HepG2 (cell line): ENCODE measurements around the gene PSKH1. TPM values are rescaled to one million over a fixed set of nuclear protein-coding genes. Genes with fewer than 3 reads are reported as not detected.
A peak's percentile ranks its signal among the peaks of the same experiment; 100 is the strongest.

ENCODE experiments used
- DNMT1 ChIP-seq: sonication (generic); formaldehyde crosslinking; IDR thresholded peaks from 2 replicates; pipeline ENCODE4 v1.5.1; 2020; ENCODE audit warnings: mild to moderate bottlenecking, missing genetic modification reagents
- FOXP1 ChIP-seq, 2 experiments: fragments of 450-650 bp in 1 of 2; IDR thresholded peaks; 2 replicates each; pipeline ENCODE4 v1.6.1; 2017 to 2018; ENCODE audit warnings: antibody characterized with exemption in 1 of 2
- GFI1 ChIP-seq: sonication (generic); formaldehyde crosslinking; IDR thresholded peaks from 2 replicates; pipeline ENCODE4 v1.5.0; 2020; ENCODE audit warnings: missing genetic modification reagents, mild to moderate bottlenecking, borderline replicate concordance
- HCFC1 ChIP-seq: fragments of 150-350 bp; IDR thresholded peaks from 2 replicates; pipeline ENCODE4 v1.6.1; 2014; ENCODE audit warnings: low read depth, low read length
- KLF9 ChIP-seq: IDR thresholded peaks from 2 replicates; pipeline ENCODE4 v1.6.1; 2016; ENCODE audit warnings: low read depth
- MZF1 ChIP-seq: sonication (generic); formaldehyde crosslinking; IDR thresholded peaks from 2 replicates; pipeline ENCODE4 v1.8.1; 2023; ENCODE audit warnings: mild to moderate bottlenecking, missing genetic modification reagents, borderline replicate concordance
- NFKB2 ChIP-seq: sonication (generic); formaldehyde crosslinking; IDR thresholded peaks from 2 replicates; pipeline ENCODE4 v1.4.0; 2020; ENCODE audit warnings: missing genetic modification reagents, borderline replicate concordance
- PCBP1 ChIP-seq: fragments of 200-400 bp; formaldehyde crosslinking; IDR thresholded peaks from 2 replicates; pipeline ENCODE4 v1.6.1; 2017; ENCODE audit warnings: mild to moderate bottlenecking, low read depth, low read length, borderline replicate concordance
- PHB2 ChIP-seq: fragments of 450-650 bp; IDR thresholded peaks from 2 replicates; pipeline ENCODE4 v1.6.1; 2018; ENCODE audit not compliant: partially characterized antibody
- SMAD1 ChIP-seq: sonication (generic); formaldehyde crosslinking; IDR thresholded peaks from 2 replicates; pipeline ENCODE4 v1.4.0; 2020; ENCODE audit warnings: missing genetic modification reagents, low read depth, mild to moderate bottlenecking, borderline replicate concordance
- SP140L ChIP-seq: sonication (generic); formaldehyde crosslinking; IDR thresholded peaks from 2 replicates; pipeline ENCODE4 v1.4.0; 2020; ENCODE audit warnings: missing genetic modification reagents, borderline replicate concordance
- TOE1 ChIP-seq: sonication (generic); formaldehyde crosslinking; IDR thresholded peaks from 2 replicates; pipeline ENCODE4 v1.4.0; 2020; ENCODE audit warnings: mild to moderate bottlenecking, missing genetic modification reagents
- YY1 ChIP-seq: IDR thresholded peaks from 2 replicates; pipeline ENCODE4 v1.6.1; 2011; ENCODE audit warnings: low read length, low read depth, moderate library complexity, mild to moderate bottlenecking; ENCODE audit not compliant: insufficient read depth, insufficient replicate concordance
- ZFP82 ChIP-seq: sonication (generic); formaldehyde crosslinking; IDR thresholded peaks from 2 replicates; pipeline ENCODE4 v1.5.1; 2020; ENCODE audit warnings: mild to moderate bottlenecking, missing genetic modification reagents, borderline replicate concordance
- ZFX ChIP-seq: sonication (generic); formaldehyde crosslinking; IDR thresholded peaks from 2 replicates; pipeline ENCODE4 v1.4.0; 2020; ENCODE audit warnings: mild to moderate bottlenecking, low read depth, missing genetic modification reagents, moderate library complexity
- ZFYVE20 ChIP-seq: sonication (generic); formaldehyde crosslinking; IDR thresholded peaks from 2 replicates; pipeline ENCODE4 v1.8.0; 2023; ENCODE audit warnings: low read depth, mild to moderate bottlenecking, moderate library complexity, missing genetic modification reagents, borderline replicate concordance
- ZMAT3 ChIP-seq: sonication (generic); formaldehyde crosslinking; conservative IDR thresholded peaks from 2 replicates; pipeline ENCODE4 v1.7.0; 2021; ENCODE audit warnings: missing genetic modification reagents
- ZNF616 ChIP-seq: sonication (generic); formaldehyde crosslinking; IDR thresholded peaks from 2 replicates; pipeline ENCODE4 v1.5.0; 2020; ENCODE audit warnings: low read depth, mild to moderate bottlenecking, missing genetic modification reagents
- ZNF672 ChIP-seq: sonication (generic); formaldehyde crosslinking; IDR thresholded peaks from 2 replicates; pipeline ENCODE4 v1.8.1; 2022; ENCODE audit warnings: missing genetic modification reagents
- ZNF710 ChIP-seq: sonication (generic); formaldehyde crosslinking; IDR thresholded peaks from 2 replicates; pipeline ENCODE4 v1.5.0; 2020; ENCODE audit warnings: mild to moderate bottlenecking, missing genetic modification reagents, borderline replicate concordance
- ZNF83 ChIP-seq: sonication (generic); formaldehyde crosslinking; IDR thresholded peaks from 2 replicates; pipeline ENCODE4 v1.4.0; 2020; ENCODE audit warnings: missing genetic modification reagents, mild to moderate bottlenecking, borderline replicate concordance
- ZSCAN29 ChIP-seq: sonication (generic); formaldehyde crosslinking; conservative IDR thresholded peaks from 2 replicates; pipeline ENCODE4 v1.4.0; 2020; ENCODE audit warnings: mild to moderate bottlenecking, missing genetic modification reagents
- polyA plus RNA-seq, 8 experiments: library from polyadenylated mRNA; depleted of rRNA in 3 of 8; stranded (reverse) in 7 of 8; unstranded in 1 of 8; fragments of >200 nt; fragmentation: Illumina TruSeq in 4 of 8; extraction: Trizol in 4 of 8; gene quantifications; 2 replicates each; pipeline versions ENCODE4 v1.2.1 to v1.2.3, GENCODE V29; 2011 to 2016; ENCODE audit warnings: low read depth in 4 of 8, missing spikeins in 1 of 8, mixed read lengths in 1 of 8; ENCODE audit not compliant: insufficient read depth in 1 of 8
- total RNA-seq, 5 experiments: library from RNA; depleted of rRNA; stranded (reverse); fragments of >200 nt; fragmentation: Illumina TruSeq; extraction: Trizol; gene quantifications; 2 replicates each; pipeline ENCODE4 v1.2.3, GENCODE V29; 2016; ENCODE audit warnings: low read depth in 1 of 5
- TF ChIP-seq, protein P1 (sequence below): IDR thresholded peaks from 2 replicates; pipeline ENCODE4 v1.6.1; 2012; ENCODE audit warnings: inconsistent platforms
- TF ChIP-seq, protein P2 (sequence below): sonication (generic); formaldehyde crosslinking; IDR thresholded peaks from 2 replicates; pipeline ENCODE4 v1.4.0; 2020; ENCODE audit warnings: mild to moderate bottlenecking, missing genetic modification reagents

Gene PSKH1
- total and polyA plus RNA-seq, 2 of the 13 experiments (the other 11 are each of a cell fraction or from before 2014, with no cell fraction given): 8.4 to 19.1 TPM

DNA sequence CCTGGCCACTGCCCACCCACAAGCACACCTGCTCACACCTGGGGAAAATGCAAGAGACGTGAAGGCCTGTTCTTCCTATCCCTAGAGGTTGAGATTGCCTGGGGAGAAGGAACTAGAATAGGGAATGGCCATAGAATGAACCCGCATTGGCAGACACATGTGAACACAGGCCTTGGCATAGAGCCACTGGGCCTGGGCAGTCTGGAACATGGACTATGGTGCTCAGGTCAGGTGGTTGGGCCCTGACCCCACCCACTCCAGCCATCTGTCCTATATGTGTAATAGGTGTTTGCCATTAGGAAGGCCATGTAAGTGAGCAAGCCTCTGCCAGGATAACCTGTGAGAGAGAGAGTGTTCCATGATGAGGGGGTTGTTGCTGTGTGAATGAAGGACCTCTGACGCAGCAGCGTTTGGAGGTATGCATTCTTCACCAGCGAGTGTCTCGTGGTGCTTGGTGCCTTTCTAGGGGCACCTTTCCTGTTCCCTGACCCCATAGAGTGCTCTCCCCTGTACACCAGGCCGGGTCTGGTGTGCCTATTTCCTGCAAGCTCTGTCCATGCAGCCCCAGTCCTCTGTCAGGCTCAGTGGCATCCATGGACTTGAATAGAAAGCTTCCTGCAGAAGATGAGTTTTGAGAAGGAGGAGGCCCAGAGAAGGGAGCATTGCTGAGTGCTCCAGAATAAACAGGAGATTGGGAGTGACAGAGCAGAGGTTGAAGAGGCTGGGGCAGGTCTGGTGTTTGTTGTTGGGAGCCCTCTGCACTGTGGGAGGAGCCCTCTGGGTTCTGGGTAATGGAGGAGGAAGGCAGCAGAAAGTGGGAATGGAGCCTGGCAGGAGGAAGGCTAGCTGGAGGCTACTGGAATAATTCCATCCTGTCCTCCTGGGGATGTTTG is 23.0 kb downstream of the PSKH1 start (continued):
- no peak for TF ChIP-seq ZNF710
- TF ChIP-seq, protein P1, sequence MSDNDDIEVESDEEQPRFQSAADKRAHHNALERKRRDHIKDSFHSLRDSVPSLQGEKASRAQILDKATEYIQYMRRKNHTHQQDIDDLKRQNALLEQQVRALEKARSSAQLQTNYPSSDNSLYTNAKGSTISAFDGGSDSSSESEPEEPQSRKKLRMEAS: peak; percentile 12; the same call in 1 of the 2 replicates
- no peak for TF ChIP-seq ZNF616 (CRISPR knock-in tag)
- no peak for TF ChIP-seq ZMAT3 (CRISPR knock-in tag)
- peak; percentile 88 for TF ChIP-seq GFI1 (CRISPR knock-in tag)
- TF ChIP-seq ZNF83 (CRISPR knock-in tag): no peak
- TF ChIP-seq TOE1: no peak
- no peak for TF ChIP-seq MZF1 (CRISPR knock-in tag)
- TF ChIP-seq, protein P2, sequence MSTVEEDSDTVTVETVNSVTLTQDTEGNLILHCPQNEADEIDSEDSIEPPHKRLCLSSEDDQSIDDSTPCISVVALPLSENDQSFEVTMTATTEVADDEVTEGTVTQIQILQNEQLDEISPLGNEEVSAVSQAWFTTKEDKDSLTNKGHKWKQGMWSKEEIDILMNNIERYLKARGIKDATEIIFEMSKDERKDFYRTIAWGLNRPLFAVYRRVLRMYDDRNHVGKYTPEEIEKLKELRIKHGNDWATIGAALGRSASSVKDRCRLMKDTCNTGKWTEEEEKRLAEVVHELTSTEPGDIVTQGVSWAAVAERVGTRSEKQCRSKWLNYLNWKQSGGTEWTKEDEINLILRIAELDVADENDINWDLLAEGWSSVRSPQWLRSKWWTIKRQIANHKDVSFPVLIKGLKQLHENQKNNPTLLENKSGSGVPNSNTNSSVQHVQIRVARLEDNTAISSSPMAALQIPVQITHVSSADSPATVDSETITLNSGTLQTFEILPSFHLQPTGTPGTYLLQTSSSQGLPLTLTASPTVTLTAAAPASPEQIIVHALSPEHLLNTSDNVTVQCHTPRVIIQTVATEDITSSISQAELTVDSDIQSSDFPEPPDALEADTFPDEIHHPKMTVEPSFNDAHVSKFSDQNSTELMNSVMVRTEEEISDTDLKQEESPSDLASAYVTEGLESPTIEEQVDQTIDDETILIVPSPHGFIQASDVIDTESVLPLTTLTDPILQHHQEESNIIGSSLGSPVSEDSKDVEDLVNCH (CRISPR knock-in tag): no peak
- TF ChIP-seq ZFP82 (CRISPR knock-in tag): no peak
- no peak for TF ChIP-seq PCBP1
- no peak for TF ChIP-seq YY1
- no peak for TF ChIP-seq ZSCAN29 (CRISPR knock-in tag)
- TF ChIP-seq HCFC1: no peak
- TF ChIP-seq SP140L (CRISPR knock-in tag): no peak
- no peak for TF ChIP-seq FOXP1 (IDR thresholded peaks at IDR 0.05)
- peak; percentile 30; the same call in 1 of the 2 replicates for TF ChIP-seq FOXP1 (CRISPR knock-in tag; IDR thresholded peaks at IDR 0.05)
- TF ChIP-seq PHB2: no peak
- no peak for TF ChIP-seq ZNF672 (CRISPR knock-in tag)
- TF ChIP-seq ZFYVE20 (CRISPR knock-in tag): no peak
- peak; percentile 54; the same call in 1 of the 2 replicates for TF ChIP-seq NFKB2 (CRISPR knock-in tag)
- peak; percentile 37 for TF ChIP-seq ZFX
- TF ChIP-seq KLF9 (CRISPR knock-in tag): no peak
- no peak for TF ChIP-seq DNMT1 (CRISPR knock-in tag)
- 0 out of 2 replicates have a peak, but pooled peaks have one; percentile 49 for TF ChIP-seq SMAD1 (CRISPR knock-in tag)
